Suprapubic skin (tissue), 4 donors: ENCODE data around the gene ZIC5.

Experiments
- CTCF ChIP-seq, 2 donors: fragments of 200-600 bp in 1 of 2; fragments of 450-650 bp in 1 of 2; sonication (generic) in 1 of 2; IDR thresholded peaks; one replicate each; pipeline ENCODE4 v1.5.1; 2016 to 2019; ENCODE audit warnings: antibody characterized with exemption in 2 of 2, mild to moderate bottlenecking in 1 of 2, moderate library complexity in 1 of 2
- EP300 ChIP-seq: sonication (generic); formaldehyde crosslinking; IDR thresholded peaks from one replicate; pipeline ENCODE4 v1.6.1; 2017; ENCODE audit warnings: antibody characterized with exemption
- POLR2A ChIP-seq, 2 donors: fragments of 450-650 bp; IDR thresholded peaks; one replicate each; pipeline ENCODE4 v1.6.1; 2017; ENCODE audit warnings: antibody characterized with exemption in 2 of 2, mild to moderate bottlenecking in 2 of 2, moderate library complexity in 2 of 2
- POLR2AphosphoS5 ChIP-seq, 3 donors: sonication (generic); formaldehyde crosslinking; IDR thresholded peaks; one replicate each; pipeline ENCODE4 v1.6.1; 2017; ENCODE audit warnings: antibody characterized with exemption in 3 of 3

GRCh38 chr13:99975626-99976025 is 4.1 kb upstream of the ZIC5 start:
- TF ChIP-seq CTCF (IDR thresholded peaks at IDR 0.05) (no peak), EP300 (no peak), POLR2A (IDR thresholded peaks at IDR 0.05) (no peak), POLR2AphosphoS5 (IDR thresholded peaks at IDR 0.05) (no peak)
